ENCODE measurements around the gene ADAMTS12.

ADAMTS12 gene

DNA sequence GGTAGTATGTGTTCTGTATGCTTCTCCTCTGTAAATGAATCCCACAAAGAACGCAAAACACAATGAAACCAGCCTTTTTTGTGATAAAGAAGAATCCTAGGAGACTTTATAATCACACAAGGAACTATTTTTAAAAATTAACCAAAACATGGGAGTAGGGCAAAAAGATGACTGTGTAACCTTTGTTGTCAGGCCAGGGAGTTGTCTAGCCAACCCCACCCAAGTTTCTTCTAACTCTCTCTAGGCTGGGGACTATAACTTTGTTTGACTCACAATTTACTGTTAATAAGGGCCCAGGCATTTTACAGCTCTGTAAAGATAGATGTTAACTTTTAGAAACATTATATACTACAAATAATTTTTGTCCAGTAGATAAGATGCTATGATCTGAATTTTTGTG is 176.1 kb downstream of the ADAMTS12 start:
- no peaks in the 10 kb centered on the region for H3K27me3 Mint-ChIP-seq
- no peaks in the 10 kb centered on the region for H3K4me1 Mint-ChIP-seq
- no peaks in the 10 kb centered on the region for H3K36me3 Mint-ChIP-seq
- H3K9me3 Mint-ChIP-seq, result peaks cover 3% of the 10 kb centered on the region
- no peak overlapping the region for H3K27ac Mint-ChIP-seq
- H3K4me3 Mint-ChIP-seq, result no peak overlapping the region
- ATAC-seq, result no peak

- no peak overlapping the region for H3K4me3 Mint-ChIP-seq
- peaks cover 6% of the 10 kb centered on the region for H3K9me3 Mint-ChIP-seq
- H3K27ac Mint-ChIP-seq, result peak overlapping the region; percentile 6
- no peaks in the 10 kb centered on the region for H3K4me1 Mint-ChIP-seq
- no peaks in the 10 kb centered on the region for H3K36me3 Mint-ChIP-seq
- ATAC-seq, result no peak
- H3K27me3 Mint-ChIP-seq, result no peaks in the 10 kb centered on the region
These were observed 178.5 kb downstream of the ADAMTS12 start for GRCh38 chr5:33713136-33713765.

- Mint-ChIP-seq H3K4me3 (no peak overlapping the region), H3K4me1 (no peaks in the 10 kb centered on the region), H3K36me3 (no peaks in the 10 kb centered on the region), H3K9me3 (peaks cover 6% of the 10 kb centered on the region), H3K27me3 (no peaks in the 10 kb centered on the region), H3K27ac (no peak overlapping the region)
- no peak for ATAC-seq
These were observed 179.1 kb downstream of the ADAMTS12 start for GRCh38 chr5:33712664-33713063.

DNA sequence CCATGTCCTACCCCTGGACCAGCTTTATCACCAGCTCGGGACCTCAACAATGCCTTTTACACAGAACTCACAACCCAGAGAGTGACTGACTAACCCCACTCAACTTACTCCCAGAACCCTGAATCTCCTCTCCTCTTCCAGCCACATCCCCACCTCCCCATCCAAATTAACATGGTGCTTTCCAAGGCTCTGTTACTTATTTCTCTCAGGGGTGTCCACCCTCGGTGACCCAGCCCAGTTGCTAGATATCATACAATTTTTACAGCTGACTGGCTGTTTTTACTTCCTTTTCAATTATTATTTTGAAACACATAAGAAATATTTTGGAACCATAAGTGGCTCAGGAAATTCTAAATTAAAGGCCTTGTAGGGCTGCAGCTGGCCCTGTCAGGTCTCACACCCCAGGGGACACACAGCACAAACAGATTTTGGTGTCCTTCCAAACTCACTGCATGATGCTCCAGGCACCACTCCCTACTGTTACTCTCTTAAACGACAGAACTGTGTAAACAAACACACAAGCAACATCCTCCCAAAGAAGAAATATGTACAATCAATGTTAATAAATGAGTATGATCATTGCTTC is 180.6 kb downstream of the ADAMTS12 start:
- no peak overlapping the region for H3K4me3 Mint-ChIP-seq
- no peaks in the 10 kb centered on the region for H3K4me1 Mint-ChIP-seq
- H3K27ac Mint-ChIP-seq, result no peak overlapping the region
- H3K9me3 Mint-ChIP-seq, result peaks cover 11% of the 10 kb centered on the region
- H3K36me3 Mint-ChIP-seq, result no peaks in the 10 kb centered on the region
- peaks cover 7% of the 10 kb centered on the region for H3K27me3 Mint-ChIP-seq
- no peak for ATAC-seq

- ATAC-seq, result no peak
- Mint-ChIP-seq H3K27ac (no peak overlapping the region), H3K36me3 (no peaks in the 10 kb centered on the region), H3K9me3 (peaks cover 5% of the 10 kb centered on the region), H3K4me3 (no peak overlapping the region), H3K4me1 (no peaks in the 10 kb centered on the region), H3K27me3 (peaks cover 7% of the 10 kb centered on the region)
These were observed 188.9 kb downstream of the ADAMTS12 start for GRCh38 chr5:33702867-33703266.

GRCh38 chr5:33701951-33702350 is 189.8 kb downstream of the ADAMTS12 start:
- Mint-ChIP-seq H3K9me3 (peaks cover 3% of the 10 kb centered on the region), H3K27ac (no peak overlapping the region), H3K4me3 (no peak overlapping the region), H3K4me1 (no peaks in the 10 kb centered on the region), H3K27me3 (peaks cover 7% of the 10 kb centered on the region), H3K36me3 (no peaks in the 10 kb centered on the region)
- ATAC-seq, result no peak

DNA sequence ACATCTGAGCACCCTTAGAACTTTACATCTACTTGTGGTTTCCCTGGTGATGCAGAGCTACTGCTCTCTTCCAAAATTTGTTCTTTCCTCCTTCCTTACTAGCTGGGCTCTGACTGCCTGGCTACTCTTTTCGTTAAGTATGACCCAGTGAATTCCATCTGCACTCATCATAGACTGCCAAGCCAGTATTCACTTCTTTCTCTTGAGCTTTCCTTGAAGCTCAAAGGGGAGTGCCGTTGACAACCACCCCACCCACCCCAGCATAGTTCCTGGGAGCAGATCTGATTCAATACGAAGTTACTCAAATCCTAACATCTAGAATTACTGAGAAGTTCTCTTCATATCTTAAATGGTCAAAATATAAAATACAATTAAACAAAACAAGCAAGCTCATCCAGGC is 190.5 kb downstream of the ADAMTS12 start:
- Mint-ChIP-seq H3K4me3 (no peak overlapping the region), H3K9me3 (no peaks in the 10 kb centered on the region), H3K27me3 (no peaks in the 10 kb centered on the region), H3K36me3 (no peaks in the 10 kb centered on the region), H3K4me1 (no peaks in the 10 kb centered on the region), H3K27ac (no peak overlapping the region)
- ATAC-seq, result no peak

DNA sequence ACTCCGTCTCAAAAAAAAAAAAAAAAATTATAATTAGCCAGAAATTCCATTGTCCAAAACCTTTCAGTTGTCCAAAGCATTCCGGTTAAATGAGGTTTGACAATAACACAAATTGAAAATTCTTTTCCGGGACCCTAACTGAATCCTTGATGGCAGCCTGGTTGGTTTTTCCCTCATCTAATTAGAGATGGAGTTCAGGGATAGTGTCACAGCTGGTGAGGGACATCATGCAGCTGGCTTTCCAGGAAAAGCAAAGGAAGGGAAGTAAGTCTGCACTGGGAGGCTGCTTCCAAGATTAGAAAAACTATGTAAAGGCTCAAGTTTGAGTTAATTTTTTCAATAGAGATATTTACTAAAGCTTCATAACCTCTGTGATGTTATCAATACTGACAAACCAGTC is 195.4 kb downstream of the ADAMTS12 start:
- Mint-ChIP-seq H3K4me3 (no peak overlapping the region), H3K36me3 (no peaks in the 10 kb centered on the region), H3K4me1 (no peaks in the 10 kb centered on the region), H3K27ac (no peak overlapping the region), H3K9me3 (peaks cover 13% of the 10 kb centered on the region), H3K27me3 (no peaks in the 10 kb centered on the region)
- ATAC-seq, result no peak

GRCh38 chr5:33692980-33693379 is 198.8 kb downstream of the ADAMTS12 start:
- no peaks in the 10 kb centered on the region for H3K36me3 Mint-ChIP-seq
- H3K4me1 Mint-ChIP-seq, result no peaks in the 10 kb centered on the region
- no peak for ATAC-seq
- H3K27ac Mint-ChIP-seq, result no peak overlapping the region
- H3K27me3 Mint-ChIP-seq, result no peaks in the 10 kb centered on the region
- peaks cover 13% of the 10 kb centered on the region for H3K9me3 Mint-ChIP-seq
- no peak overlapping the region for H3K4me3 Mint-ChIP-seq

- no peak overlapping the region for H3K27ac Mint-ChIP-seq
- peaks cover 13% of the 10 kb centered on the region for H3K9me3 Mint-ChIP-seq
- H3K4me1 Mint-ChIP-seq, result no peaks in the 10 kb centered on the region
- no peak overlapping the region for H3K4me3 Mint-ChIP-seq
- ATAC-seq, result no peak
- no peaks in the 10 kb centered on the region for H3K36me3 Mint-ChIP-seq
- no peaks in the 10 kb centered on the region for H3K27me3 Mint-ChIP-seq
These were observed 199.9 kb downstream of the ADAMTS12 start for GRCh38 chr5:33691856-33692255.

DNA sequence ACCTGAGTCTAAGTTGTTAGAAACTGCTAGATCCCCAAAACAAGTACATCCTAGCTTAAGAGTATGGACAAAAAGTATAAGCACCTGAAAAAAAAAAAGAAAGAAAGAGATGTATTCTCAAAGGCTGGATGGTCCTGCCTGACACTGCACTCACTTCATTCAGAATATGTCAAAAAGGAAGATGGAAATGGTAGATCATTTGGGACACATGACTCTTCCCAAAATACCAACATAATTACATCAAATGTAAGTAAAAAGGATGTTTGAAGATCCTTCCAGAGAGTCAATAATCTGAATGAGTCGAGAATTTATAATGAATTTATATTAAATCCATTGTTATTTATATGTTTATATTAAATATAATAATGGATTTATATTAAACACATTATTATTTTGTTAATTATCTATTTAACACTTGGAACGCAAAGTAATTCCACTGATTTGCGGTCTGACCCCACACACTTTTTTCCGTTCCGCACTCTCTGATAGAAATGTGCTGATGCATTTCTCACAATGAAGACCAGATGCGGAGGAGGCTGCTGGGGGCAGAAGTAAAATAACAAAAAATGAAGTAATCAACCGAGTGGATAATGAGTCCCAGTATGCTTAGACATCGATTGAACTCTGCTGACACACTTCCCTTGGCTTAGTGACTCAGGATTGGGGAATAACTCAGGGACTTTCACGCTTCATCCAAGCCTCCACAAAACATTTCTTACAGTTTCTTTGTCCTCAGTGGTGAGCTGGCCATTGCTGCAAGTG is 201.2 kb downstream of the ADAMTS12 start:
- Mint-ChIP-seq H3K27ac (no peak overlapping the region), H3K27me3 (no peaks in the 10 kb centered on the region), H3K9me3 (peaks cover 12% of the 10 kb centered on the region), H3K36me3 (no peaks in the 10 kb centered on the region), H3K4me1 (peaks cover 9% of the 10 kb centered on the region), H3K4me3 (no peak overlapping the region)
- ATAC-seq, result no peak

GRCh38 chr5:33688526-33688925 is 203.3 kb downstream of the ADAMTS12 start:
- no peak overlapping the region for H3K27ac Mint-ChIP-seq
- H3K9me3 Mint-ChIP-seq, result peaks cover 6% of the 10 kb centered on the region
- ATAC-seq, result no peak
- no peaks in the 10 kb centered on the region for H3K36me3 Mint-ChIP-seq
- H3K27me3 Mint-ChIP-seq, result no peaks in the 10 kb centered on the region
- H3K4me1 Mint-ChIP-seq, result peaks cover 9% of the 10 kb centered on the region
- no peak overlapping the region for H3K4me3 Mint-ChIP-seq

- ATAC-seq, result no peak
These were observed 203.7 kb downstream of the ADAMTS12 start for GRCh38 chr5:33688066-33688465.

DNA sequence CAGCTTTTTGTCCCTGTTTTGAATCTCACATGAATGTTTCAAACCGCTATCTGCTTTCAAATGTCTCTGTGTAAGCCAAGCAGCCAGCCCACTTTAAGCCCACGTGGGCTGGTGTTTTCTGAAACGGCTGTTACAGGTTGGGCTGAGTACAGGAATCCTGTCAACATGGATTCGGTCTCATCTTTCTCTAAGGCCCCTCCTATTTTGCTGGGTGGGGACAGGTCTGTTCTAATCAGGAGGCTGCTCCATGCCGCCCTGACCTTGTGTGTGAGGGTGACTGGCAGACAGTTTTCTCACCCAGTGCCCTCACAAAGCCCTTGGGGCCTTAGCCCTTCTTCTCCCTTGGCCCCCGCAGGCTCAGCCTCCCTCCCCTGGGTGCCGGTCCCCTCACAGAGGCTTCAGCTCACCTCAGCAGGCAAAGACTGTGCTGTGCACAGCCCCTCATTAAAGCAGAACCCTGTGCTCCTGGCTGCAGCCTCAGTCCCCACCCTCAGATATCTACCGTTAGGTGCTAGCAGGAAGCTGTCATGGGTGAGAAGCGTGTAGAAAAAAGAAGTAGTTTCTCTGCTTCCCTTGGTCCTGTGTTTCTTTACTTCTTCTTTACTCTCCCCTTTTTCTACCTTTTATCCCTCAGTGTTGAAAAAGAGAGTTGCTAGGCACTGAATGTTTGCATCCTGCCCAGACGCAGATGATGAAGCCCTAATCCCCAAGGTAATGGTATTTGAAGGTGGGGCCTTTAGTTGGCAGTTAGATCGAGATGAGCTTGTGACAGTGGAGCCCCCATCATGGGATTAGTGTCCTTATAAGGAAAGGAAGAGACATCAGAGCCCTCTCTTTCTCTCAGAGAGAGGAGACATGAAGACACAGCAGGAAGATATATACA is 205.7 kb downstream of the ADAMTS12 start:
- Mint-ChIP-seq H3K36me3 (no peaks in the 10 kb centered on the region), H3K4me1 (peaks cover 9% of the 10 kb centered on the region), H3K9me3 (peaks cover 2% of the 10 kb centered on the region), H3K4me3 (no peak overlapping the region), H3K27ac (peak overlapping the region; percentile 23), H3K27me3 (no peaks in the 10 kb centered on the region)
- ATAC-seq, result peak; percentile 32

More at GRCh38 chr5:33688066-33688465, 203.7 kb downstream of the ADAMTS12 start:
- no peaks in the 10 kb centered on the region for H3K27me3 Mint-ChIP-seq
- peaks cover 4% of the 10 kb centered on the region for H3K9me3 Mint-ChIP-seq
- H3K4me3 Mint-ChIP-seq, result no peak overlapping the region
- H3K36me3 Mint-ChIP-seq, result no peaks in the 10 kb centered on the region
- no peak overlapping the region for H3K27ac Mint-ChIP-seq
- H3K4me1 Mint-ChIP-seq, result peaks cover 9% of the 10 kb centered on the region

GRCh38 chr5:33684496-33685159 is 207.2 kb downstream of the ADAMTS12 start:
- H3K27me3 Mint-ChIP-seq, result no peaks in the 10 kb centered on the region
- no peak overlapping the region for H3K27ac Mint-ChIP-seq
- peaks cover 2% of the 10 kb centered on the region for H3K9me3 Mint-ChIP-seq
- H3K4me1 Mint-ChIP-seq, result peaks cover 9% of the 10 kb centered on the region
- no peak for ATAC-seq
- H3K4me3 Mint-ChIP-seq, result no peak overlapping the region
- no peaks in the 10 kb centered on the region for H3K36me3 Mint-ChIP-seq

Data from stimulated activated memory B cell treated with anti-CD40 and anti-IgM and Interleukin-4, amounts not matched to agents 10 μg/mL and 1 μg/mL and 100 μg/mL, for 72 hours (primary cell).